RWPE2 (cell line): ENCODE measurements around the gene RGS6.

Experiments
- ATAC-seq: fragments of 200-7000 bp; cut with Tn5 transposase; 3 replicates; pipeline ENCODE4 v1.9.1; 2021; ENCODE audit warnings: low read depth
- DNase-seq: peaks from one replicate; pipeline ENCODE4 v3.0.0-alpha.2; 2020; ENCODE audit warnings: low spot score
- H3K27ac ChIP-seq: fragments of 450-650 bp; 2 replicates; pipeline ENCODE4 v1.5.1; 2017; ENCODE audit warnings: mild to moderate bottlenecking; ENCODE audit not compliant: poor library complexity, severe bottlenecking
- H3K27me3 ChIP-seq: fragments of 250-450 bp; sonication (Bioruptor Pico); 2 replicates; pipeline ENCODE4 v1.5.1; 2021; ENCODE audit warnings: mild to moderate bottlenecking, moderate library complexity; ENCODE audit not compliant: insufficient read depth, poor library complexity, severe bottlenecking
- H3K36me3 ChIP-seq: fragments of 250-450 bp; sonication (Bioruptor Pico); 2 replicates; pipeline ENCODE4 v1.5.1; 2020; ENCODE audit warnings: low read depth, mild to moderate bottlenecking, moderate library complexity
- H3K4me1 ChIP-seq: fragments of 250-450 bp; sonication (Bioruptor Pico); 2 replicates; pipeline ENCODE4 v1.5.1; 2021; ENCODE audit warnings: mild to moderate bottlenecking, moderate library complexity; ENCODE audit not compliant: insufficient read depth, poor library complexity, severe bottlenecking
- H3K4me3 ChIP-seq: fragments of 250-450 bp; sonication (Bioruptor Pico); 2 replicates; pipeline ENCODE4 v1.5.1; 2021; ENCODE audit warnings: mild to moderate bottlenecking, moderate library complexity; ENCODE audit not compliant: severe bottlenecking
- H3K9me3 ChIP-seq: fragments of 250-450 bp; sonication (Bioruptor Pico); 2 replicates; pipeline ENCODE4 v1.5.1; 2021; ENCODE audit warnings: mild to moderate bottlenecking, moderate library complexity; ENCODE audit not compliant: severe bottlenecking
- CTCF ChIP-seq: fragments of 450-650 bp; IDR thresholded peaks from one replicate; pipeline ENCODE4 v1.5.1; 2017; ENCODE audit warnings: mild to moderate bottlenecking, moderate library complexity; ENCODE audit not compliant: poor library complexity, severe bottlenecking

RGS6 gene

DNA sequence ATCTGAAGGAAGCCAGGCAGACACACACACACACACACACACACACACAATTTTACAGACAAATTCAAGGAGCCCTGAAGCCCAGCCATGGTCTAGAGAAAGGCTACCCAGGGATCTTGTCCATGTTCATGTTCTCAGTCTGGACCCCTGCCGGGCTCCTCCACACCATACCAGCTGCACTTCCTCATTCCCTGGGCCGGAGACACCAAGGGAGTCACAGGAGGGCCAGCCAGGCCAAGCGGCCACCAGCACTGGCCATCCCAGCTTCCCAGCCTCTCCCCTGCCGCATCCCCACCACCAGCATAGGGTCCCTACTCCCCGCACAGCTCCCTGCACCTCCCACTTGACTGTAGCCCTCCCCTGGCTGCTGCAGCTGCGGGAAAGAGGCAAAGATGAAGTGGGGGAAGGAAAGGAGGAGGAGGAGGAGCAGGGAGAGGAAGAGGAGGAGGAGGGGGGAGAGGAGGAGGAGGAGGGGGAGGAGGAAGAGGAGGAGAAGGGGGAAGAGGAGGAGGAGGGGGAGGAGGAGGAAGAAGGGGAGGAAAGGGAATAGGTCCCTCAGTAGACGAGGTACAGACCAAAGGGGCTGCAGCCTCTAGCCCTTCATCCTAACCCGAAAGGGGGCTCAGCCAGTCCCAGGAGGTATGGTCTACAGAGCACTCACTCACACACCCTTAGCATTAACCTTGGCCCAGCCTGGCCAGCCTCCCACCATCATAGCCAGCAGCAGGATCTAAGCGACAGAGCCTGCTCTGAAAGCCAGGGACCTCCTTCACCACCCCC is 668.5 kb downstream of the RGS6 start:
- Histone ChIP-seq H3K4me3 (no peak overlapping the region), H3K4me1 (no peaks in the 10 kb centered on the region), H3K36me3 (no peaks in the 10 kb centered on the region), H3K9me3 (no peaks in the 10 kb centered on the region), H3K27me3 (no peaks in the 10 kb centered on the region), H3K27ac (no peak overlapping the region)
- DNase-seq, result no peak
- no peak; the same call in 2 of the 3 replicates for ATAC-seq
- TF ChIP-seq CTCF, result no peak

GRCh38 chr14:72603639-72604038 is 671.4 kb downstream of the RGS6 start:
- no peaks in the 10 kb centered on the region for H3K36me3 ChIP-seq
- no peaks in the 10 kb centered on the region for H3K27me3 ChIP-seq
- no peak overlapping the region for H3K27ac ChIP-seq
- H3K9me3 ChIP-seq, result no peaks in the 10 kb centered on the region
- no peak for TF ChIP-seq CTCF
- ATAC-seq, result no peak
- H3K4me1 ChIP-seq, result peaks cover 9% of the 10 kb centered on the region
- H3K4me3 ChIP-seq, result no peak overlapping the region
- no peak for DNase-seq

DNA sequence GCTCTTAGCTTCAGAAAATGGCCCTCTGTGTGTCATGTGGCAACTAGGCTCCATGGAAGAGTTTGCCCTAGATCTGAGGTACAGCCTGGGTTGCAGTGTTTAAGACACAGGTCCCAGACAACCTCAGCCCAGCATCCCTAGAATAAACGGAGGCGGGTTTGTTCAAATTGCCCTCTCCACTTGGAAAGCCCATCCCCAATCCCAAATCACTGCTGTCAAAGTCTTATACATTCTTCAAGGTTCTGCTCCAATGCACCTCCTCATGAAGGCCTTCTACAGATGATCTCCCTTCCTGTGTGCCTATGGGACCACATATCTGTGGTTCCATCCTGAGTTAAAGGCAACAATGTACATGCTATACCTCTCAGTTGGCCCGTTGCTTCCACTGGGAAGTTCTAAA is 671.9 kb downstream of the RGS6 start:
- no peak for DNase-seq
- TF ChIP-seq CTCF, result no peak
- H3K4me1 ChIP-seq, result peaks cover 13% of the 10 kb centered on the region

GRCh38 chr14:72605096-72605920 is 673.1 kb downstream of the RGS6 start:
- ATAC-seq, result no peak
- Histone ChIP-seq H3K27ac (no peak overlapping the region), H3K4me1 (peaks cover 13% of the 10 kb centered on the region), H3K9me3 (no peaks in the 10 kb centered on the region), H3K36me3 (no peaks in the 10 kb centered on the region), H3K27me3 (no peaks in the 10 kb centered on the region), H3K4me3 (no peak overlapping the region)
- no peak for DNase-seq
- TF ChIP-seq CTCF, result no peak

More for the DNA sequence above, 671.9 kb downstream of the RGS6 start:
- ATAC-seq, result no peak
- Histone ChIP-seq H3K4me3 (no peak overlapping the region), H3K27ac (no peak overlapping the region), H3K9me3 (no peaks in the 10 kb centered on the region), H3K36me3 (no peaks in the 10 kb centered on the region), H3K27me3 (no peaks in the 10 kb centered on the region)

DNA sequence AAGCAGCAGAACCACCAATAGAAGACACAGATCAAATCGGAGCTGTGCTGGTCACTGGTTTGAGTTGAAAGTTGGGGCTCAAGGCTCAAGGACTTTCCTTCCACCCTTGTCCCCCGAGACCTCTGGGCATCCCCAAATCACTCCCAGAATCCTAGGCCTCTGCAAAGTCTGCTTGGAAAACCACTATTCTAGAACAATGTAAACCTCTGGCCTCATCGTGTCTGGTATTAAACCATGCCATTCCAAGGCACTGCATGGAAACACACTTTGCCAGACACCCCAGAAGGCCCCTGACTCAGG is 673.6 kb downstream of the RGS6 start:
- DNase-seq, result no peak
- H3K27ac ChIP-seq, result no peak overlapping the region
- H3K27me3 ChIP-seq, result no peaks in the 10 kb centered on the region
- no peak for TF ChIP-seq CTCF
- peaks cover 13% of the 10 kb centered on the region for H3K4me1 ChIP-seq
- no peak overlapping the region for H3K4me3 ChIP-seq
- H3K9me3 ChIP-seq, result no peaks in the 10 kb centered on the region
- ATAC-seq, result no peak
- H3K36me3 ChIP-seq, result no peaks in the 10 kb centered on the region
